Measurements from ENCODE around the gene MUC13.

MUC13 gene, protein sequence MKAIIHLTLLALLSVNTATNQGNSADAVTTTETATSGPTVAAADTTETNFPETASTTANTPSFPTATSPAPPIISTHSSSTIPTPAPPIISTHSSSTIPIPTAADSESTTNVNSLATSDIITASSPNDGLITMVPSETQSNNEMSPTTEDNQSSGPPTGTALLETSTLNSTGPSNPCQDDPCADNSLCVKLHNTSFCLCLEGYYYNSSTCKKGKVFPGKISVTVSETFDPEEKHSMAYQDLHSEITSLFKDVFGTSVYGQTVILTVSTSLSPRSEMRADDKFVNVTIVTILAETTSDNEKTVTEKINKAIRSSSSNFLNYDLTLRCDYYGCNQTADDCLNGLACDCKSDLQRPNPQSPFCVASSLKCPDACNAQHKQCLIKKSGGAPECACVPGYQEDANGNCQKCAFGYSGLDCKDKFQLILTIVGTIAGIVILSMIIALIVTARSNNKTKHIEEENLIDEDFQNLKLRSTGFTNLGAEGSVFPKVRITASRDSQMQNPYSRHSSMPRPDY

DNA sequence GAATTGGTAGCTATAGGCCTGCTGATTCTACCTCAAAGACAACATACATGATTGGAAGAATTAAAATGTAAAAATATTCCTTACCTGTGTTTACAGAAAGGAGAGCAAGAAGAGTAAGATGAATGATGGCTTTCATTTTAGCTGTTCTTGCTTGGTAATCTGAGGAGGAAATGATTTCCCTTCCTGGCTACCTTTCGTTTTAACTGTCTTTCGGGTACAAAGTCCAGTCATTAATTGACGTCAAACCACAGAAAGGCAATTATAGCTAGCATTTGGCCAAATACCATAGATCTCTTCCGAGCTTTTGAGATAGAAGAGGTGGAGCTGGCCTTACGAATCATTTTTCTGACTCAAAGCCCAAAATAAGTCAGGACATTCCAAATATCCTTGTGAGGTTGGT, at the start of gene MUC13:
MUC13 (minus strand) TSS at position 175 of the 400 bp plus-strand sequence; CDS start at position 136, 39 bp downstream.
- no peak for DNase-seq (ENCODE audit: insufficient read length, low spot score)

DNA sequence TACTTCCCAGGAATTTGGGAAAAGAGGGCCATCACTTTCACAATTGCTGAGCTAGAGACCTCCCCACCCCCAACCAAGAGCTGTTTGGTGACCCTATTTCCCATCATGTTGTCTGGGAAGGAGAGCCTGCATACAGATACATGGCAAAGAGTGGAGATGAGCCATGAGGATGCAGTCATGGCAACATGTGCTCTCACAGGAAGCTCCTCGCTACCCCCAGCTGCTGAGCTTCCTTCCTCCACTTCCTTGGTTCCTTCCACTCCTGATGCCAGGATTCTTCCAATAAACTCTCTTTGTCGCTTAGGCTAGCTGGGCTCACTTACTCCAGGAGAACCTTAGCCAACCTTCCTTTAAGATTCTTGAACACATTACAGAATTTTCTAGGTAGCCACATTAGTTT, 48.3 kb upstream of the MUC13 start:
- FAIRE-seq (no peak), DNase-seq (ENCODE audit: insufficient read length, low spot score) (no peak)
- TF ChIP-seq, protein P1, sequence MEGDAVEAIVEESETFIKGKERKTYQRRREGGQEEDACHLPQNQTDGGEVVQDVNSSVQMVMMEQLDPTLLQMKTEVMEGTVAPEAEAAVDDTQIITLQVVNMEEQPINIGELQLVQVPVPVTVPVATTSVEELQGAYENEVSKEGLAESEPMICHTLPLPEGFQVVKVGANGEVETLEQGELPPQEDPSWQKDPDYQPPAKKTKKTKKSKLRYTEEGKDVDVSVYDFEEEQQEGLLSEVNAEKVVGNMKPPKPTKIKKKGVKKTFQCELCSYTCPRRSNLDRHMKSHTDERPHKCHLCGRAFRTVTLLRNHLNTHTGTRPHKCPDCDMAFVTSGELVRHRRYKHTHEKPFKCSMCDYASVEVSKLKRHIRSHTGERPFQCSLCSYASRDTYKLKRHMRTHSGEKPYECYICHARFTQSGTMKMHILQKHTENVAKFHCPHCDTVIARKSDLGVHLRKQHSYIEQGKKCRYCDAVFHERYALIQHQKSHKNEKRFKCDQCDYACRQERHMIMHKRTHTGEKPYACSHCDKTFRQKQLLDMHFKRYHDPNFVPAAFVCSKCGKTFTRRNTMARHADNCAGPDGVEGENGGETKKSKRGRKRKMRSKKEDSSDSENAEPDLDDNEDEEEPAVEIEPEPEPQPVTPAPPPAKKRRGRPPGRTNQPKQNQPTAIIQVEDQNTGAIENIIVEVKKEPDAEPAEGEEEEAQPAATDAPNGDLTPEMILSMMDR (IDR thresholded peaks at IDR 0.05; ENCODE audit: insufficient read depth, missing control alignments) = no peak

More for the DNA sequence above, at the start of gene MUC13:
- FAIRE-seq = no peak
- TF ChIP-seq, protein P1 (IDR thresholded peaks at IDR 0.05; ENCODE audit: insufficient read depth, missing control alignments) = no peak

- TF ChIP-seq, protein P1 (IDR thresholded peaks at IDR 0.05; ENCODE audit: insufficient read depth, missing control alignments) = no peak
- FAIRE-seq (no peak), DNase-seq (ENCODE audit: insufficient read length, low spot score) (no peak)
Measured at GRCh38 chr3:124981472-124981871, 46.9 kb upstream of the MUC13 start.

- TF ChIP-seq, protein P1 (IDR thresholded peaks at IDR 0.05; ENCODE audit: insufficient read depth, missing control alignments) = no peak
- FAIRE-seq = no peak
- no peak for DNase-seq (ENCODE audit: insufficient read length, low spot score)
Measured at GRCh38 chr3:124978627-124979026, 44.1 kb upstream of the MUC13 start.

- DNase-seq (ENCODE audit: insufficient read length, low spot score) = no peak
- FAIRE-seq = no peak
- TF ChIP-seq, protein P1 (IDR thresholded peaks at IDR 0.05; ENCODE audit: insufficient read depth, missing control alignments) = no peak
Measured at GRCh38 chr3:124976383-124976782, 41.8 kb upstream of the MUC13 start.

DNA sequence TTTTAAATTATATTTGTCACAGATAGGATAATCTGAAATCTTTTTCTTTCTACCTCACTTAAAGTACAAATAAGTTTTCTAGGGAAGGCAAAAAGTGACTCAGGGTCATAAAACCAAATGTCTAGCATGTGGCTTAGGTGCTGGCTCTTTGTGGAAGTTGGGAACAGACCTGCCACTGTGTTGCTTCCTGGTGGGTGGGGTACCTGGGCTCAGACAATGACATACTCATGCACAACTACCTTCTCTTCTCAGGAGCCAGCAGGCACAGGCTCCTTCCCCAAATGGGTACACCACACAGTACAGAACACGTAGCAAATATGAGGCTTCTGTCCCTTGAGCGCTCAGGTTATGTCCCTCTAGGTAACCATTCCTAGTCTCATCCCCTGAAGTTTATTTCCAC, 40.1 kb upstream of the MUC13 start:
- no peak for FAIRE-seq
- TF ChIP-seq, protein P1 (IDR thresholded peaks at IDR 0.05; ENCODE audit: insufficient read depth, missing control alignments) = no peak
- no peak for DNase-seq (ENCODE audit: insufficient read length, low spot score)

GRCh38 chr3:124973290-124973689, 38.7 kb upstream of the MUC13 start:
- TF ChIP-seq, protein P1 (IDR thresholded peaks at IDR 0.05; ENCODE audit: insufficient read depth, missing control alignments) = no peak
- DNase-seq (ENCODE audit: insufficient read length, low spot score) (no peak), FAIRE-seq (no peak)
